Smooth muscle cell (in vitro differentiated cells): Measurements from ENCODE around the gene TAOK3. TPM values are rescaled to one million over a fixed set of nuclear protein-coding genes. Genes with fewer than 3 reads are reported as not detected.

Experiments
- DNase-seq: peaks from one replicate; lab custom pipeline; 2025; ENCODE audit not compliant: unreplicated experiment; lab: John Stamatoyannopoulos, UW
- H2AFZ ChIP-seq: fragments of 200-600 bp; sonication (generic); 2 replicates; pipeline ENCODE4 v1.6.0; 2016; ENCODE audit warnings: antibody characterized with exemption, low read depth, mild to moderate bottlenecking
- H3F3A ChIP-seq: fragments of 200-600 bp; sonication (generic); 2 replicates; pipeline ENCODE4 v1.6.0; 2017; ENCODE audit warnings: antibody characterized with exemption, low read depth
- H3K27ac ChIP-seq: fragments of 200-600 bp; sonication (generic); 2 replicates; pipeline ENCODE4 v1.5.1; 2016; ENCODE audit warnings: low read depth, mild to moderate bottlenecking
- H3K27me3 ChIP-seq: fragments of 200-600 bp; sonication (generic); 2 replicates; pipeline ENCODE4 v1.6.1; 2016; ENCODE audit warnings: low read depth, mild to moderate bottlenecking
- H3K36me3 ChIP-seq: fragments of 200-600 bp; sonication (generic); 2 replicates; pipeline ENCODE4 v1.5.1; 2016; ENCODE audit warnings: low read depth
- H3K4me1 ChIP-seq: fragments of 200-600 bp; sonication (generic); 2 replicates; pipeline ENCODE4 v1.5.1; 2016; ENCODE audit warnings: low read depth
- H3K4me2 ChIP-seq: fragments of 200-600 bp; sonication (generic); 2 replicates; pipeline ENCODE4 v1.6.0; 2016; ENCODE audit warnings: mild to moderate bottlenecking
- H3K4me3 ChIP-seq: fragments of 200-600 bp; sonication (generic); 2 replicates; pipeline ENCODE4 v1.5.1; 2016; ENCODE audit warnings: mild to moderate bottlenecking
- H3K79me2 ChIP-seq: fragments of 200-600 bp; sonication (generic); 2 replicates; pipeline ENCODE4 v1.6.0; 2016; ENCODE audit warnings: low read depth, mild to moderate bottlenecking
- H3K9ac ChIP-seq: fragments of 200-600 bp; sonication (generic); 2 replicates; pipeline ENCODE4 v1.6.0; 2016; ENCODE audit warnings: low read depth
- H3K9me3 ChIP-seq: fragments of 200-600 bp; sonication (generic); replicated peaks from 2 replicates; pipeline ENCODE4 v1.5.1; 2016; ENCODE audit warnings: low read depth
- H4K20me1 ChIP-seq: fragments of 200-600 bp; sonication (generic); 2 replicates; pipeline ENCODE4 v1.6.0; 2016; ENCODE audit warnings: low read depth
- WGBS: methylation state at CpG from one replicate; pipeline ENCODE4 v1.1.7; 2016; ENCODE audit warnings: low lambda C conversion rate; 5-methylcytosine and 5-hydroxymethylcytosine counted together
- polyA plus RNA-seq: library from polyadenylated mRNA; unstranded; fragments of >200 nt; fragmentation: Nextera tagmentation; extraction: Ambion mirVana; gene quantifications from 2 replicates; pipeline ENCODE4 v1.2.1, GENCODE V29; 2016
- total RNA-seq: library from RNA; depleted of rRNA; stranded (reverse); fragments of >200 nt; gene quantifications from 2 replicates; pipeline ENCODE4 v1.2.3, GENCODE V29; 2014
- TF ChIP-seq, protein P1 (sequence below): fragments of 200-600 bp; sonication (generic); IDR thresholded peaks from 2 replicates; pipeline ENCODE4 v1.5.1; 2017; ENCODE audit warnings: borderline replicate concordance, mild to moderate bottlenecking, antibody characterized with exemption; ENCODE audit not compliant: insufficient read depth, poor library complexity, severe bottlenecking

The TAOK3 gene
- total and polyA plus RNA-seq, 2 experiments from 2014 or later, result 7.3 to 7.9 TPM

DNA sequence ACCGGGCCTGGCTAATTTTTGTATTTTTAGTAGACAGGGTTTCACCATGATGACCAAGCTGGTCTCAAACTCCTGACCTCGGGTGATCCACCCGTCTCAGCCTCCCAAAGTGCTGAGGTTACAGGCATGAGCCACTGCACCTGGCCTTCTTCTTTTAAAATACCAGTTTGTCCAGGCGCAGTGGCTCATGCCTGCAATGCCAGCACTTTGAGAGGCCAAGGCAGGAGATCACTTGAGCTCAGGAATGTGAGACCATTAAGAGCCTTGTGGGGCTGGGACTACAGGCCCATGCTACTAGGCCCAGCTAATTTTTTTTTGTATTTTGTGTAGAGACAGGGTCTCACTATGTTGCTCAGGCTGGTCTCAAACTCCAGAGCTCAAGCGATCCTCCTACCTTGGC, 244.8 kb downstream of the TAOK3 start:
- no peaks in the 10 kb centered on the region for H3K4me1 ChIP-seq
- H2AFZ ChIP-seq, result no peak overlapping the region
- no peaks in the 10 kb centered on the region for H3F3A ChIP-seq
- no peak overlapping the region for H3K4me3 ChIP-seq
- 98% methylated on average over 5 of the region's 5 CpGs for WGBS
- no peaks in the 10 kb centered on the region for H3K79me2 ChIP-seq
- H3K36me3 ChIP-seq, result no peaks in the 10 kb centered on the region
- no peak overlapping the region for H3K9ac ChIP-seq
- no peaks in the 10 kb centered on the region for H3K9me3 ChIP-seq
- DNase-seq, result no peak
- H3K4me2 ChIP-seq, result no peak overlapping the region
- no peak overlapping the region for H3K27ac ChIP-seq
- no peaks in the 10 kb centered on the region for H4K20me1 ChIP-seq
- no peaks in the 10 kb centered on the region for H3K27me3 ChIP-seq
- TF ChIP-seq, protein P1, sequence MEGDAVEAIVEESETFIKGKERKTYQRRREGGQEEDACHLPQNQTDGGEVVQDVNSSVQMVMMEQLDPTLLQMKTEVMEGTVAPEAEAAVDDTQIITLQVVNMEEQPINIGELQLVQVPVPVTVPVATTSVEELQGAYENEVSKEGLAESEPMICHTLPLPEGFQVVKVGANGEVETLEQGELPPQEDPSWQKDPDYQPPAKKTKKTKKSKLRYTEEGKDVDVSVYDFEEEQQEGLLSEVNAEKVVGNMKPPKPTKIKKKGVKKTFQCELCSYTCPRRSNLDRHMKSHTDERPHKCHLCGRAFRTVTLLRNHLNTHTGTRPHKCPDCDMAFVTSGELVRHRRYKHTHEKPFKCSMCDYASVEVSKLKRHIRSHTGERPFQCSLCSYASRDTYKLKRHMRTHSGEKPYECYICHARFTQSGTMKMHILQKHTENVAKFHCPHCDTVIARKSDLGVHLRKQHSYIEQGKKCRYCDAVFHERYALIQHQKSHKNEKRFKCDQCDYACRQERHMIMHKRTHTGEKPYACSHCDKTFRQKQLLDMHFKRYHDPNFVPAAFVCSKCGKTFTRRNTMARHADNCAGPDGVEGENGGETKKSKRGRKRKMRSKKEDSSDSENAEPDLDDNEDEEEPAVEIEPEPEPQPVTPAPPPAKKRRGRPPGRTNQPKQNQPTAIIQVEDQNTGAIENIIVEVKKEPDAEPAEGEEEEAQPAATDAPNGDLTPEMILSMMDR, result no peak

DNA sequence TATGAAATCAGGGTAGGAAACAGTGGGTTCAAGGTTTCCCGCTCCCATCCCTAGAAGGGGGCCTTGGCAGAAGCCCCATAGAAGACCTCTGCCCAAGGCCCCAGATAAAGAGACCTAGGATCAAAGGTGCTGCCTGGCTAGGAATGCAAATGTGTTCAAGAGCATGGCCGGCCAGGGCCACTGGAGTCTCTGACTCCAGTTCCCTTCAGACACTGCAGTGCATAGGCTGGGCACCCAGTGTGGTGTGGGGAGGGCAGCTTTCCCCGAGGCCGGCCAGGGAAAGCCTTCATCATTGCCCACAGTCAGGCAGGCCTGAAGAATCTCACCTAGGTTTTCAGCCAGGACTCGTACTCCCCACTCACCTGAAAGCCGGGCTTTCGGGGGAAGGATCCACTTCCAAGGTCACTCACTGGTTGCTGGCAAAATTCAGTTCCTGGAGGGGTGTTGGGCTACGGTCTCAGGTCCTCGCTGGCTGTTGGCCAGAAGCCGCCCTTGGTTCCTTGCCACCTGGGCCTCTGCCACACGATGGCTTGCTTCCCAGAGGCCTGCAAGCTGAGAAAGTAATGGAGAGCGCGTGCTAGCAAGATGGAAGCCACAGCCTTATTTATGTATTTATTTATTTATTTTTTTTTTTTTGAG, 246.5 kb downstream of the TAOK3 start:
- Histone ChIP-seq H2AFZ (no peak overlapping the region), H3K4me1 (no peaks in the 10 kb centered on the region), H3K27me3 (no peaks in the 10 kb centered on the region), H3K4me3 (no peak overlapping the region), H3K9me3 (no peaks in the 10 kb centered on the region), H3K4me2 (no peak overlapping the region), H3F3A (no peaks in the 10 kb centered on the region), H3K79me2 (no peaks in the 10 kb centered on the region), H4K20me1 (no peaks in the 10 kb centered on the region), H3K27ac (no peak overlapping the region), H3K9ac (no peak overlapping the region), H3K36me3 (no peaks in the 10 kb centered on the region)
- WGBS, result 94% methylated on average over 13 of the region's 13 CpGs
- TF ChIP-seq, protein P1, result no peak
- no peak for DNase-seq

DNA sequence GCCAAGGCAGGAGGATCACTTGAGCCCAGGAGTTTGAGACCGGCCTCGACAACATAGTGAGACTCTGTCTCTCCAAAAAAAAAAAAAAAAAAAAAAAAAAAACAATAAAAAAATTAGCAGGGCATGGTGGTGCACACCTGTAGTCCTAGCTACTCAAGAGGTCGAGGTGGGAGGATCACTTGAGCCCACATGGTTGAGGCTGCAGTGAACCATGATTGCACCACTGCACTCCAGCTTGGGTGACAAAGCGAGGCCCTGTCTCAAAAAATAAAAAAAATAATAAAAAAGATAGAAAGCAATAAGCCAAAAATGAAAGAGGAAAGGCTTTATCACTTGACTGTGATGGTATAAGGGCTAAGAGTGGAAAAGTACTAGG, 247.0 kb downstream of the TAOK3 start:
- Histone ChIP-seq H3F3A (no peaks in the 10 kb centered on the region), H3K27ac (no peak overlapping the region), H3K4me1 (no peaks in the 10 kb centered on the region), H3K4me3 (no peak overlapping the region), H3K9ac (no peak overlapping the region), H3K4me2 (no peak overlapping the region), H3K79me2 (no peaks in the 10 kb centered on the region), H3K27me3 (no peaks in the 10 kb centered on the region), H3K9me3 (no peaks in the 10 kb centered on the region), H3K36me3 (no peaks in the 10 kb centered on the region), H4K20me1 (no peaks in the 10 kb centered on the region), H2AFZ (no peak overlapping the region)
- DNase-seq, result no peak
- 96% methylated on average over 4 of the region's 4 CpGs for WGBS
- TF ChIP-seq, protein P1, result no peak

DNA sequence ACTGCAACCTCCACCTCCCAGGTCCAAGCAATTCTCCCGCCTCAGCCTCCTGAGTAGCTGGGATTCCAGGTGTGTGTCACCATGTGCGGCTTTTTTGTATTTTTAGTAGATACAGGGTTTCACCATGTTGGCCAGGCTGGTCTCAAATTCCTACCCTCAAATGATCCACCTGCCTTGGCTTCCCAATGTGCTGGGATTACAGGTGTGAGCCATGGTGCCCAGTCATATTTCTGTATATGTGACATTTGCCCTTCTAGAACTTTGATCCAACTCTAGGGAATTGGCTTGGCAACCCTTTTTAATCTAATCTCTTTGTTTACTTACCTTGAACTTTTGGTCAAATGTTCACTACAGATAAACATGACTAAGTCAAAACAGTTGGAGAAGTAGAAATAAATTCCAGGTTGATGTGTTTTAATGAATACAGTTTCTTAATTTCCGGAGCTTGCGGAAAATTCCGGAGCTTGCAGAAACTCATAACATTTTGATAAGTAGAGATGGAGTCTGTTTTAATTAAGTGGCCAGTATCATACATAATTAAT, 248.3 kb downstream of the TAOK3 start:
- Histone ChIP-seq H3K9ac (no peak overlapping the region), H3K4me1 (peaks cover 5% of the 10 kb centered on the region), H3K27me3 (no peaks in the 10 kb centered on the region), H3K36me3 (no peaks in the 10 kb centered on the region), H3F3A (no peaks in the 10 kb centered on the region), H3K9me3 (no peaks in the 10 kb centered on the region), H3K4me3 (no peak overlapping the region), H3K4me2 (no peak overlapping the region), H3K27ac (no peak overlapping the region), H4K20me1 (no peaks in the 10 kb centered on the region), H3K79me2 (no peaks in the 10 kb centered on the region), H2AFZ (no peak overlapping the region)
- DNase-seq, result no peak
- TF ChIP-seq, protein P1, result no peak
- WGBS, result 95% methylated on average over 5 of the region's 5 CpGs
